K562 (cell line): ENCODE results near the gene FAM149A. TPM values are rescaled to one million over a fixed set of nuclear protein-coding genes. Genes with fewer than 3 reads are reported as not detected.

Experiments
- ATAC-seq: fragments of 200-7000 bp; cut with Tn5 transposase; 3 replicates; pipeline ENCODE4 v1.9.1; 2020; ENCODE audit warnings: moderate library complexity
- BruUV-seq: library from RNA; stranded (reverse); fragments of 400-500 nt; replicated peaks from 2 replicates; lab custom pipeline; 2021; lab: Mats Ljungman, UMichigan
- CTCF ChIA-PET: fragments of 300-600 bp; formaldehyde crosslinking; extraction: SDS; loops from one replicate; lab custom pipeline; 2021; ENCODE audit warnings: low intra/inter-chr PET ratio; lab: Yijun Ruan, JAX
- POLR2A ChIA-PET: fragments of 300-600, 350-650 bp; sonication (Branson Sonifier 250); formaldehyde crosslinking; extraction: SDS; loops from one replicate; lab custom pipeline; 2021; ENCODE audit warnings: antibody characterized with exemption, inconsistent platforms; lab: Yijun Ruan, JAX
- DNase-seq, 4 experiments: peaks; one replicate each; pipeline versions ENCODE4 v3.0.0 to v3.0.0-alpha.2; 2011 to 2018; ENCODE audit warnings: low spot score in 3 of 4, mixed read lengths in 3 of 4; ENCODE audit errors: extremely low read depth in 1 of 4
- FAIRE-seq: peaks from 2 replicates; lab custom pipeline; 2011; peaks lifted over from hg19 to GRCh38; lab: Jason Lieb, UNC
- H2AFZ ChIP-seq: 2 replicates; pipeline ENCODE4 v1.6.0; 2011; ENCODE audit warnings: low read depth, low read length, control low read depth, inconsistent platforms
- H3K27ac ChIP-seq: fragments of 200-600 bp; 3 replicates; pipeline ENCODE4 v1.8.0; 2011; ENCODE audit warnings: low read depth, mild to moderate bottlenecking, control low read depth, inconsistent platforms, low read length, moderate library complexity, mixed read lengths; ENCODE audit errors: extremely low read depth
- H3K27me3 ChIP-seq, 2 experiments: fragments of 300-600 bp in 1 of 2; 2 replicates in 1 of 2; 3 replicates in 1 of 2; pipeline versions ENCODE4 v1.6.0 to v1.8.0; 2011; ENCODE audit warnings: inconsistent platforms in 2 of 2, low read length in 2 of 2, mild to moderate bottlenecking in 1 of 2, mixed read lengths in 1 of 2, moderate library complexity in 1 of 2; ENCODE audit not compliant: control insufficient read depth in 2 of 2, insufficient read depth in 2 of 2
- H3K36me3 ChIP-seq: fragments of 300-600 bp; 3 replicates; pipeline ENCODE4 v1.8.0; 2011; ENCODE audit warnings: mild to moderate bottlenecking, low read length, inconsistent platforms; ENCODE audit not compliant: control insufficient read depth, insufficient read depth
- H3K4me1 ChIP-seq, 2 experiments: fragments of 200-600 bp in 1 of 2; replicated peaks in 1 of 2; 2 replicates in 1 of 2; 3 replicates in 1 of 2; pipeline versions ENCODE4 v1.5.1 to v1.8.0; 2011; ENCODE audit warnings: inconsistent platforms in 2 of 2, low read length in 2 of 2, mild to moderate bottlenecking in 1 of 2, mixed read lengths in 1 of 2, moderate library complexity in 1 of 2; ENCODE audit not compliant: control insufficient read depth in 2 of 2, insufficient read depth in 2 of 2
- H3K4me2 ChIP-seq: 2 replicates; pipeline ENCODE4 v1.6.1; 2011; ENCODE audit warnings: low read length, control low read depth, inconsistent platforms, mixed read lengths; ENCODE audit not compliant: insufficient read depth
- H3K4me3 ChIP-seq: fragments of 200-600 bp; sonication (generic), shearing (Covaris generic); 2 replicates; pipeline ENCODE4 v1.5.1; 2016; ENCODE audit warnings: control low read depth, inconsistent platforms
- H3K79me2 ChIP-seq: fragments of 200-600 bp; 3 replicates; pipeline ENCODE4 v1.8.0; 2011; ENCODE audit warnings: low read length, inconsistent platforms; ENCODE audit not compliant: control insufficient read depth, insufficient read depth
- H3K9ac ChIP-seq, 2 experiments: 2 replicates each; pipeline versions ENCODE4 v1.6.0 to v1.6.1; 2011; ENCODE audit warnings: low read depth in 2 of 2, low read length in 2 of 2, control low read depth in 1 of 2, inconsistent platforms in 1 of 2, mild to moderate bottlenecking in 1 of 2, mixed read lengths in 1 of 2; ENCODE audit not compliant: insufficient read depth in 1 of 2
- H3K9me1 ChIP-seq: one replicate; pipeline ENCODE4 v1.6.0; 2011; ENCODE audit warnings: inconsistent platforms, mild to moderate bottlenecking, low read length, moderate library complexity; ENCODE audit not compliant: control insufficient read depth, insufficient read depth
- H3K9me3 ChIP-seq: replicated peaks from 2 replicates; pipeline ENCODE4 v1.5.1; 2011; ENCODE audit warnings: low read depth, low read length, inconsistent platforms; ENCODE audit not compliant: control insufficient read depth, insufficient read depth
- H4K20me1 ChIP-seq: replicated peaks from 2 replicates; pipeline ENCODE4 v1.6.1; 2011; ENCODE audit warnings: low read length, inconsistent platforms, mixed read lengths; ENCODE audit not compliant: control insufficient read depth, insufficient read depth
- CREBBP ChIP-seq: IDR thresholded peaks from one replicate; pipeline ENCODE4 v1.6.1; 2012; ENCODE audit warnings: low read depth, mild to moderate bottlenecking, control low read depth, inconsistent platforms, low read length
- EHMT2 ChIP-seq: fragments of 450-650 bp; IDR thresholded peaks from 2 replicates; pipeline ENCODE4 v1.6.1; 2018; ENCODE audit warnings: antibody characterized with exemption
- ETV5 ChIP-seq: sonication (generic); formaldehyde crosslinking; IDR thresholded peaks from 2 replicates; pipeline ENCODE4 v1.4.0; 2020; ENCODE audit warnings: low read depth, mild to moderate bottlenecking, missing genetic modification reagents
- FOS ChIP-seq: IDR thresholded peaks from 3 replicates; pipeline ENCODE4 v1.6.1; 2011; ENCODE audit not compliant: insufficient read length; ENCODE audit errors: extremely low read depth
- HCFC1 ChIP-seq: IDR thresholded peaks from 2 replicates; pipeline ENCODE4 v1.6.1; 2012; ENCODE audit warnings: low read depth, low read length, improper control_type of control experiment
- HLTF ChIP-seq: fragments of 450-650 bp; IDR thresholded peaks from 2 replicates; pipeline ENCODE4 v1.6.1; 2016
- IFI16 ChIP-seq: fragments of 250-450 bp; sonication (Bioruptor Pico); IDR thresholded peaks from 2 replicates; pipeline ENCODE4 v2.1.2; 2022; ENCODE audit warnings: mild to moderate bottlenecking, inconsistent platforms
- KLF1 ChIP-seq: fragments of 450-650 bp; IDR thresholded peaks from 2 replicates; pipeline ENCODE4 v1.6.1; 2016; ENCODE audit warnings: missing genetic modification characterization, missing compliant biosample characterization
- NELFE ChIP-seq: IDR thresholded peaks from 2 replicates; pipeline ENCODE4 v1.6.1; 2011; ENCODE audit warnings: mild to moderate bottlenecking; ENCODE audit not compliant: insufficient read depth, insufficient read length
- PML ChIP-seq: IDR thresholded peaks from 2 replicates; pipeline ENCODE4 v1.6.1; 2012; ENCODE audit warnings: low read length, inconsistent platforms
- PURB ChIP-seq: sonication (generic); formaldehyde crosslinking; IDR thresholded peaks from 2 replicates; pipeline ENCODE4 v1.9.0; 2021; ENCODE audit warnings: low read depth, mild to moderate bottlenecking, missing genetic modification reagents
- U2AF2 ChIP-seq: fragments of 200-400 bp; formaldehyde crosslinking; optimal IDR thresholded peaks from 2 replicates; pipeline ENCODE3; 2017; ENCODE audit warnings: low read depth, mild to moderate bottlenecking, low read length
- ZNF778 ChIP-seq: fragments of 450-650 bp; formaldehyde crosslinking; IDR thresholded peaks from 2 replicates; pipeline ENCODE4 v1.4.0; 2020; ENCODE audit warnings: mild to moderate bottlenecking, moderate library complexity
- ZNF780A ChIP-seq: fragments of 250-450 bp; sonication (Bioruptor Pico); IDR thresholded peaks from 2 replicates; pipeline ENCODE4 v1.5.0; 2021; ENCODE audit warnings: mild to moderate bottlenecking
- WGBS: fragments of 100-300 bp; shearing (Covaris generic); methylation state at CpG from one replicate; pipeline ENCODE4 v1.1.6; 2016; ENCODE audit warnings: low coverage, mixed read lengths; ENCODE audit not compliant: insufficient coverage; ENCODE audit errors: missing lambda C conversion rate; 5-methylcytosine and 5-hydroxymethylcytosine counted together
- in situ Hi-C: fragments of 300-500 bp; cut with MboI; formaldehyde crosslinking; loops from 4 replicates; pipeline ENCODE4 v1.15.0; 2018; ENCODE audit warnings: inconsistent platforms, mixed read lengths
- intact Hi-C: fragments of 100-400 bp; cut with micrococcal nuclease; formaldehyde crosslinking; loops from 2 replicates; pipeline ENCODE4 v1.14.2; 2022
- polyA plus RNA-seq, 8 experiments: library from polyadenylated mRNA; depleted of rRNA in 4 of 8; stranded (reverse) in 5 of 8; unstranded in 3 of 8; fragments of >200 nt; fragmentation: Nextera tagmentation in 2 of 8; fragmentation: Illumina TruSeq in 1 of 8; extraction: Ambion mirVana in 2 of 8; extraction: Trizol in 1 of 8; gene quantifications; 2 replicates each; pipeline versions ENCODE4 v1.2.1 to v1.2.3, GENCODE V29; 2011 to 2014; ENCODE audit warnings: inconsistent platforms in 1 of 8, missing spikeins in 1 of 8
- total RNA-seq, 7 experiments: library from RNA; depleted of rRNA in 6 of 7; stranded (reverse); fragments of >200 nt in 6 of 7; fragmentation: Illumina TruSeq in 2 of 7; extraction: Trizol in 2 of 7; gene quantifications; 2 replicates each; pipeline versions ENCODE4 v1.2.1 to v1.2.3, GENCODE V29; 2011 to 2021; ENCODE audit warnings: low replicate concordance in 1 of 7
- TF ChIP-seq, protein P1 (sequence below), 2 experiments: fragments of 450-650 bp in 1 of 2; sonication (generic) in 1 of 2; formaldehyde crosslinking; conservative IDR thresholded peaks; 2 replicates each; pipeline versions ENCODE4 v1.4.0 to v1.8.1; 2020 to 2022; ENCODE audit warnings: mild to moderate bottlenecking in 1 of 2, missing genetic modification reagents in 1 of 2
- TF ChIP-seq, protein P2 (sequence below): fragments of 450-650 bp; IDR thresholded peaks from 2 replicates; pipeline ENCODE4 v1.6.1; 2016; ENCODE audit warnings: mild to moderate bottlenecking
- TF ChIP-seq, protein P3 (sequence below): fragments of 250-450 bp; sonication (Bioruptor Pico); IDR thresholded peaks from 2 replicates; pipeline ENCODE4 v1.9.0; 2021; ENCODE audit warnings: mild to moderate bottlenecking, inconsistent platforms

Gene FAM149A
- total and polyA plus RNA-seq, 9 of the 15 experiments (the other 6 are each of a cell fraction or from before 2014, with no cell fraction given), result not detected

DNA sequence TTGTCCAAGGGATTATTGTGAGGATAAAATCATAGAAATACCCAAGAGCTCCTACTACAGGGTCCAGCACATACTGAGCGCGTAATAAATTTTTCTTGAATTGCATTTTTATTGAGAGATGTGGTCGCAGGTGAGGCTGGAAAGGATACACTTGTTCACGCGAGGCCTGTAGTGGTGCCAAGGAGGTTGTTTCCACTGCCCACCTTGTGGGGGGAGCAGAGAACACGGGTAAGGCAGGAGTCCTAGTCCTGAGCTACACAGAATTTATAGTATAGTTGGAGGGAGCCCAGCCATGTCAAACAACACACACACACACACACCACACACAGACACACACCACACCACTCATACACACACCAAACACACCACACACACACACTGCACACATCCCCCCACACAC lies 55.1 kb downstream of the FAM149A start:
- intact Hi-C loops, result no loop called here
- Histone ChIP-seq H3K4me1 (peaks cover 0 to 8% of the 10 kb centered on the region in 2 experiments; a peak in 1 of 5 replicates), H3K27ac (no peak overlapping the region), H3K9ac (no peak overlapping the region), H3K4me3 (no peak overlapping the region), H3K9me3 (no peaks in the 10 kb centered on the region), H4K20me1 (0 out of 2 replicates have a peak, but pooled peaks cover 8% of the 10 kb centered on the region), H3K27me3 (peaks cover 33 to 61% of the 10 kb centered on the region in 2 experiments), H3K79me2 (no peaks in the 10 kb centered on the region), H3K4me2 (no peak overlapping the region), H3K9me1 (no peaks in the 10 kb centered on the region), H2AFZ (no peak overlapping the region), H3K36me3 (no peaks in the 10 kb centered on the region)
- no TSS peak for BruUV-seq
- in situ Hi-C loops, result no loop called here
- no peak for ATAC-seq
- POLR2A ChIA-PET, result no interaction called here
- FAIRE-seq, result no peak
- no peak for DNase-seq
- CTCF ChIA-PET, result no interaction called here
- 31% methylated on average over 6 of the region's 6 CpGs for WGBS
- TF ChIP-seq ZNF780A (CRISPR knock-in tag) (no peak), NELFE (no peak), EHMT2 (no peak), ZNF778 (no peak), HLTF (no peak), IFI16 (no peak), HCFC1 (no peak), FOS (no peak), PURB (CRISPR knock-in tag) (no peak), U2AF2 (no peak), PML (no peak), CREBBP (no peak), KLF1 (tag) (no peak), ETV5 (CRISPR knock-in tag) (no peak)
- TF ChIP-seq, protein P1, sequence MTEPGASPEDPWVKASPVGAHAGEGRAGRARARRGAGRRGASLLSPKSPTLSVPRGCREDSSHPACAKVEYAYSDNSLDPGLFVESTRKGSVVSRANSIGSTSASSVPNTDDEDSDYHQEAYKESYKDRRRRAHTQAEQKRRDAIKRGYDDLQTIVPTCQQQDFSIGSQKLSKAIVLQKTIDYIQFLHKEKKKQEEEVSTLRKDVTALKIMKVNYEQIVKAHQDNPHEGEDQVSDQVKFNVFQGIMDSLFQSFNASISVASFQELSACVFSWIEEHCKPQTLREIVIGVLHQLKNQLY (CRISPR knock-in tag; conservative IDR thresholded peaks at IDR 0.05), result no peak
- TF ChIP-seq, protein P2, sequence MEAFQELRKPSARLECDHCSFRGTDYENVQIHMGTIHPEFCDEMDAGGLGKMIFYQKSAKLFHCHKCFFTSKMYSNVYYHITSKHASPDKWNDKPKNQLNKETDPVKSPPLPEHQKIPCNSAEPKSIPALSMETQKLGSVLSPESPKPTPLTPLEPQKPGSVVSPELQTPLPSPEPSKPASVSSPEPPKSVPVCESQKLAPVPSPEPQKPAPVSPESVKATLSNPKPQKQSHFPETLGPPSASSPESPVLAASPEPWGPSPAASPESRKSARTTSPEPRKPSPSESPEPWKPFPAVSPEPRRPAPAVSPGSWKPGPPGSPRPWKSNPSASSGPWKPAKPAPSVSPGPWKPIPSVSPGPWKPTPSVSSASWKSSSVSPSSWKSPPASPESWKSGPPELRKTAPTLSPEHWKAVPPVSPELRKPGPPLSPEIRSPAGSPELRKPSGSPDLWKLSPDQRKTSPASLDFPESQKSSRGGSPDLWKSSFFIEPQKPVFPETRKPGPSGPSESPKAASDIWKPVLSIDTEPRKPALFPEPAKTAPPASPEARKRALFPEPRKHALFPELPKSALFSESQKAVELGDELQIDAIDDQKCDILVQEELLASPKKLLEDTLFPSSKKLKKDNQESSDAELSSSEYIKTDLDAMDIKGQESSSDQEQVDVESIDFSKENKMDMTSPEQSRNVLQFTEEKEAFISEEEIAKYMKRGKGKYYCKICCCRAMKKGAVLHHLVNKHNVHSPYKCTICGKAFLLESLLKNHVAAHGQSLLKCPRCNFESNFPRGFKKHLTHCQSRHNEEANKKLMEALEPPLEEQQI, result no peak
- TF ChIP-seq, protein P3, sequence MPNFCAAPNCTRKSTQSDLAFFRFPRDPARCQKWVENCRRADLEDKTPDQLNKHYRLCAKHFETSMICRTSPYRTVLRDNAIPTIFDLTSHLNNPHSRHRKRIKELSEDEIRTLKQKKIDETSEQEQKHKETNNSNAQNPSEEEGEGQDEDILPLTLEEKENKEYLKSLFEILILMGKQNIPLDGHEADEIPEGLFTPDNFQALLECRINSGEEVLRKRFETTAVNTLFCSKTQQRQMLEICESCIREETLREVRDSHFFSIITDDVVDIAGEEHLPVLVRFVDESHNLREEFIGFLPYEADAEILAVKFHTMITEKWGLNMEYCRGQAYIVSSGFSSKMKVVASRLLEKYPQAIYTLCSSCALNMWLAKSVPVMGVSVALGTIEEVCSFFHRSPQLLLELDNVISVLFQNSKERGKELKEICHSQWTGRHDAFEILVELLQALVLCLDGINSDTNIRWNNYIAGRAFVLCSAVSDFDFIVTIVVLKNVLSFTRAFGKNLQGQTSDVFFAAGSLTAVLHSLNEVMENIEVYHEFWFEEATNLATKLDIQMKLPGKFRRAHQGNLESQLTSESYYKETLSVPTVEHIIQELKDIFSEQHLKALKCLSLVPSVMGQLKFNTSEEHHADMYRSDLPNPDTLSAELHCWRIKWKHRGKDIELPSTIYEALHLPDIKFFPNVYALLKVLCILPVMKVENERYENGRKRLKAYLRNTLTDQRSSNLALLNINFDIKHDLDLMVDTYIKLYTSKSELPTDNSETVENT (CRISPR knock-in tag), result no peak
- TF ChIP-seq, all 486 proteins: peak for 0
